IMR-90 (cell line): ENCODE measurements around the gene ACVRL1. TPM values are rescaled to one million over a fixed set of nuclear protein-coding genes. Genes with fewer than 3 reads are reported as not detected.

Source experiments
- ATAC-seq: fragments of 200-7000 bp; cut with Tn5 transposase; 2 replicates; pipeline ENCODE4 v1.9.1; 2020; ENCODE audit warnings: low read depth, mild to moderate bottlenecking, moderate library complexity
- BruUV-seq: library from RNA; stranded (reverse); fragments of 400-500 nt; replicated peaks from 2 replicates; lab custom pipeline; 2021; lab: Mats Ljungman, UMichigan
- CTCF ChIA-PET: fragments of 300-600 bp; formaldehyde crosslinking; extraction: SDS; loops from one replicate; lab custom pipeline; 2021; ENCODE audit warnings: antibody characterized with exemption; lab: Yijun Ruan, JAX
- POLR2A ChIA-PET: fragments of 300-600 bp; sonication (Branson Sonifier 250); formaldehyde crosslinking; loops from one replicate; lab custom pipeline; 2022; ENCODE audit warnings: antibody characterized with exemption; ENCODE audit not compliant: unreplicated experiment; lab: Charles Lee
- DNase-seq: peaks from one replicate; pipeline ENCODE4 v3.0.0; 2013
- H2AFZ ChIP-seq: replicated peaks from 2 replicates; pipeline ENCODE3; 2013; ENCODE audit warnings: low read length, mild to moderate bottlenecking; ENCODE audit not compliant: poor library complexity
- H2AK5ac ChIP-seq: 2 replicates; pipeline ENCODE4 v1.6.1; 2013; ENCODE audit warnings: low read depth, low read length, inconsistent platforms
- H2AK9ac ChIP-seq: replicated peaks from 2 replicates; pipeline ENCODE3; 2013; ENCODE audit warnings: mild to moderate bottlenecking, low read depth, low read length, moderate library complexity; ENCODE audit not compliant: poor library complexity
- H2BK120ac ChIP-seq: 2 replicates; pipeline ENCODE4 v1.6.1; 2013; ENCODE audit warnings: low read depth, low read length, inconsistent platforms
- H2BK15ac ChIP-seq: 3 replicates; pipeline ENCODE4 v1.6.1; 2013; ENCODE audit warnings: low read depth, low read length, inconsistent platforms
- H2BK20ac ChIP-seq: 2 replicates; pipeline ENCODE4 v1.6.1; 2013; ENCODE audit warnings: low read depth, mild to moderate bottlenecking, inconsistent platforms, low read length, moderate library complexity
- H2BK5ac ChIP-seq: 2 replicates; pipeline ENCODE4 v1.6.1; 2013; ENCODE audit warnings: mild to moderate bottlenecking, low read depth, low read length, inconsistent platforms; ENCODE audit not compliant: poor library complexity, severe bottlenecking
- H3K14ac ChIP-seq: replicated peaks from 2 replicates; pipeline ENCODE4 v1.6.1; 2013; ENCODE audit warnings: low read depth, low read length, inconsistent platforms
- H3K18ac ChIP-seq: 2 replicates; pipeline ENCODE4 v1.6.1; 2013; ENCODE audit warnings: low read depth, low read length, control low read depth
- H3K23ac ChIP-seq: 2 replicates; pipeline ENCODE4 v1.6.1; 2013; ENCODE audit warnings: low read depth, low read length, inconsistent platforms
- H3K27ac ChIP-seq: 2 replicates; pipeline ENCODE4 v1.5.1; 2013; ENCODE audit warnings: mild to moderate bottlenecking, control low read depth, low read length; ENCODE audit not compliant: insufficient read depth
- H3K27me3 ChIP-seq: 2 replicates; pipeline ENCODE4 v1.6.1; 2013; ENCODE audit warnings: low read length; ENCODE audit not compliant: control insufficient read depth, insufficient read depth
- H3K36me3 ChIP-seq: 2 replicates; pipeline ENCODE4 v1.6.1; 2013; ENCODE audit warnings: low read length, mixed read lengths; ENCODE audit not compliant: control insufficient read depth, insufficient read depth
- H3K4ac ChIP-seq: 2 replicates; pipeline ENCODE4 v1.6.1; 2013; ENCODE audit warnings: low read depth, low read length, inconsistent platforms
- H3K4me1 ChIP-seq: 2 replicates; pipeline ENCODE4 v1.6.1; 2013; ENCODE audit warnings: low read length, mixed read lengths; ENCODE audit not compliant: control insufficient read depth, insufficient read depth
- H3K4me2 ChIP-seq: 2 replicates; pipeline ENCODE4 v1.6.1; 2013; ENCODE audit warnings: low read depth, mild to moderate bottlenecking, control low read depth, low read length, moderate library complexity
- H3K4me3 ChIP-seq: 2 replicates; pipeline ENCODE4 v1.5.1; 2013; ENCODE audit warnings: low read depth, mild to moderate bottlenecking, control low read depth, low read length, moderate library complexity; ENCODE audit not compliant: insufficient read depth
- H3K56ac ChIP-seq: 2 replicates; pipeline ENCODE4 v1.6.1; 2013; ENCODE audit warnings: low read length, inconsistent platforms; ENCODE audit not compliant: insufficient read depth; ENCODE audit errors: extremely low read depth
- H3K79me1 ChIP-seq, 2 experiments: 2 replicates each; pipeline ENCODE4 v1.6.1; 2013; ENCODE audit warnings: low read length in 2 of 2, inconsistent platforms in 1 of 2, low read depth in 1 of 2
- H3K9ac ChIP-seq: 2 replicates; pipeline ENCODE4 v1.6.1; 2013; ENCODE audit warnings: low read depth, low read length, control low read depth
- H3K9me1 ChIP-seq: 2 replicates; pipeline ENCODE4 v1.6.1; 2013; ENCODE audit warnings: low read length, inconsistent platforms; ENCODE audit not compliant: insufficient read depth
- H3K9me3 ChIP-seq: 2 replicates; pipeline ENCODE4 v1.6.1; 2013; ENCODE audit warnings: low read length; ENCODE audit not compliant: control insufficient read depth, insufficient read depth
- H4K20me1 ChIP-seq: 2 replicates; pipeline ENCODE4 v1.6.1; 2013; ENCODE audit warnings: low read length, inconsistent platforms; ENCODE audit not compliant: insufficient read depth
- H4K5ac ChIP-seq: 2 replicates; pipeline ENCODE4 v1.6.1; 2013; ENCODE audit warnings: mild to moderate bottlenecking, low read depth, low read length, control low read depth
- H4K8ac ChIP-seq, 2 experiments: 2 replicates each; pipeline ENCODE4 v1.6.1; 2013; ENCODE audit warnings: low read depth in 2 of 2, low read length in 2 of 2, control low read depth in 1 of 2, inconsistent platforms in 1 of 2
- H4K91ac ChIP-seq: 2 replicates; pipeline ENCODE4 v1.6.1; 2013; ENCODE audit warnings: low read depth, low read length, inconsistent platforms; ENCODE audit not compliant: insufficient read depth
- BHLHE40 ChIP-seq: fragments of 150-350 bp; IDR thresholded peaks from 2 replicates; pipeline ENCODE4 v1.6.1; 2016; ENCODE audit warnings: mild to moderate bottlenecking, low read depth, low read length
- CEBPB ChIP-seq: IDR thresholded peaks from 2 replicates; pipeline ENCODE4 v1.6.1; 2012; ENCODE audit warnings: low read depth, low read length, improper control_type of control experiment
- CTCF ChIP-seq: conservative IDR thresholded peaks from 2 replicates; pipeline ENCODE4 v1.5.1; 2012; ENCODE audit warnings: mild to moderate bottlenecking, low read depth, low read length, improper control_type of control experiment
- ELK1 ChIP-seq: fragments of 150-350 bp; IDR thresholded peaks from 2 replicates; pipeline ENCODE4 v1.6.1; 2016; ENCODE audit warnings: low read depth, mild to moderate bottlenecking, low read length, moderate library complexity, borderline replicate concordance
- FOS ChIP-seq: fragments of 150-350 bp; IDR thresholded peaks from 2 replicates; pipeline ENCODE4 v1.6.1; 2016; ENCODE audit warnings: low read depth, low read length
- MAFK ChIP-seq: IDR thresholded peaks from 2 replicates; pipeline ENCODE4 v1.6.1; 2012; ENCODE audit warnings: low read depth, low read length, improper control_type of control experiment
- MAZ ChIP-seq: IDR thresholded peaks from 2 replicates; pipeline ENCODE4 v1.6.1; 2012; ENCODE audit warnings: low read depth, mild to moderate bottlenecking, low read length, improper control_type of control experiment, moderate library complexity, borderline replicate concordance
- MXI1 ChIP-seq: IDR thresholded peaks from 2 replicates; pipeline ENCODE4 v1.6.1; 2012; ENCODE audit warnings: low read depth, mild to moderate bottlenecking, low read length, moderate library complexity, borderline replicate concordance
- NFE2L2 ChIP-seq: fragments of 150-350 bp; IDR thresholded peaks from 2 replicates; pipeline ENCODE4 v1.6.1; 2016; ENCODE audit warnings: low read depth, mild to moderate bottlenecking, low read length
- POLR2A ChIP-seq: IDR thresholded peaks from 2 replicates; pipeline ENCODE4 v1.6.1; 2012; ENCODE audit warnings: mild to moderate bottlenecking, low read depth, low read length
- RAD21 ChIP-seq: IDR thresholded peaks from 2 replicates; pipeline ENCODE4 v1.6.1; 2012; ENCODE audit warnings: low read length, improper control_type of control experiment
- RCOR1 ChIP-seq: IDR thresholded peaks from 2 replicates; pipeline ENCODE4 v1.6.1; 2012; ENCODE audit warnings: mild to moderate bottlenecking, low read length, improper control_type of control experiment; ENCODE audit not compliant: insufficient replicate concordance
- SMC3 ChIP-seq: fragments of 150-350 bp; IDR thresholded peaks from 2 replicates; pipeline ENCODE4 v1.6.1; 2016; ENCODE audit warnings: low read depth, mild to moderate bottlenecking, antibody characterized with exemption, low read length, moderate library complexity
- USF2 ChIP-seq: fragments of 150-350 bp; IDR thresholded peaks from 2 replicates; pipeline ENCODE4 v1.6.1; 2017; ENCODE audit warnings: mild to moderate bottlenecking, antibody characterized with exemption, low read length, low read depth
- WGBS, 2 experiments: methylation state at CpG; one replicate each; pipeline versions ENCODE4 v1.1.5 to v1.1.7; 2013; ENCODE audit warnings: missing lambda C conversion rate in 2 of 2; ENCODE audit not compliant: insufficient read length in 1 of 2; ENCODE audit errors: extremely low coverage in 2 of 2; 5-methylcytosine and 5-hydroxymethylcytosine counted together
- dilution Hi-C: fragments of 300-500 bp; cut with HindIII; formaldehyde crosslinking; loops from one replicate; pipeline ENCODE4 v1.14.3; 2018; ENCODE audit warnings: low sequenced_read_pairs; ENCODE audit not compliant: unreplicated experiment
- in situ Hi-C: fragments of 300-500 bp; cut with MboI; formaldehyde crosslinking; loops from 3 replicates; pipeline ENCODE4 v1.14.3; 2019; ENCODE audit warnings: low sequenced_read_pairs, inconsistent platforms, mixed read lengths
- intact Hi-C: fragments of 100-400 bp; cut with micrococcal nuclease; formaldehyde crosslinking; loops from 2 replicates; pipeline ENCODE4 v1.10.0; 2022
- polyA plus RNA-seq, 3 experiments: library from polyadenylated mRNA; depleted of rRNA; stranded (reverse); fragments of >200 nt; gene quantifications; 2 replicates each; pipeline ENCODE4 v1.2.3, GENCODE V29; 2012; ENCODE audit warnings: low replicate concordance in 1 of 3
- total RNA-seq: library from RNA; depleted of rRNA; stranded (reverse); fragments of >200 nt; gene quantifications from 2 replicates; pipeline ENCODE4 v1.2.3, GENCODE V29; 2012

ACVRL1 gene
- total and polyA plus RNA-seq, 2 of the 4 experiments (the other 2 are of a cell fraction) = 6.4 to 7.5 TPM

GRCh38 chr12:51914034-51914923 is 7.0 kb downstream of the ACVRL1 start:
- H3K27ac ChIP-seq = no peak overlapping the region
- H3K36me3 ChIP-seq = peaks cover 8% of the 10 kb centered on the region; the same call in 1 of the 2 replicates
- no peak overlapping the region for H2BK20ac ChIP-seq
- no peak overlapping the region for H2BK5ac ChIP-seq
- intact Hi-C loops = no loop called here
- in situ Hi-C loops = no loop called here
- dilution Hi-C loops = no loop called here
- peak overlapping the region; percentile 41 for H3K4ac ChIP-seq
- no peak overlapping the region for H3K9ac ChIP-seq
- H3K14ac ChIP-seq = 0 out of 2 replicates have a peak overlapping the region, but pooled peaks have one; percentile 45
- H3K9me3 ChIP-seq = no peaks in the 10 kb centered on the region
- H3K56ac ChIP-seq = no peak overlapping the region
- no peak overlapping the region for H3K23ac ChIP-seq
- 0 out of 2 replicates have a peak overlapping the region, but pooled peaks have one; percentile 13 for H2BK120ac ChIP-seq
- peaks cover 0 to 25% of the 10 kb centered on the region in 2 experiments; a peak in 2 of 4 replicates for H3K79me1 ChIP-seq
- H4K5ac ChIP-seq = no peak overlapping the region
- ChIA-PET POLR2A (interaction anchor here (0.5 kb wide), 1 partner anchor 15 kb away, joined by 3 read pairs; no protein-coding TSS in a partner anchor), CTCF (no interaction called here)
- peaks cover 33% of the 10 kb centered on the region for H3K9me1 ChIP-seq
- ATAC-seq (no peak), DNase-seq (no peak)
- H3K18ac ChIP-seq = no peak overlapping the region
- H3K4me3 ChIP-seq = no peak overlapping the region
- no peaks in the 10 kb centered on the region for H3K27me3 ChIP-seq
- no peak overlapping the region for H2AFZ ChIP-seq
- BruUV-seq = no TSS peak
- H4K91ac ChIP-seq = no peak overlapping the region
- H3K4me1 ChIP-seq = peaks cover 41% of the 10 kb centered on the region
- no peak overlapping the region for H2BK15ac ChIP-seq
- no peaks in the 10 kb centered on the region for H4K20me1 ChIP-seq
- H2AK9ac ChIP-seq = no peak overlapping the region
- H4K8ac ChIP-seq = no peak overlapping the region
- peak overlapping the region; percentile 51; the same call in 1 of the 2 replicates for H2AK5ac ChIP-seq
- 83% methylated on average over 8 of the region's 17 CpGs; no CpG with 5 or more reads in 1 of the 2 experiments for WGBS, 2 experiments
- no peak overlapping the region for H3K4me2 ChIP-seq
- TF ChIP-seq RAD21 (no peak), POLR2A (no peak), MXI1 (no peak), SMC3 (no peak), USF2 (no peak), MAZ (no peak), NFE2L2 (no peak), ELK1 (no peak), MAFK (no peak), FOS (no peak), BHLHE40 (no peak), RCOR1 (no peak), CEBPB (no peak), CTCF (no peak)
